GM12878 (cell line): ENCODE data around the gene RSPO4.

ENCODE experiments used
- EP300 ChIP-seq, 2 experiments: fragments of 150-350 bp in 1 of 2; IDR thresholded peaks; 2 replicates each; pipeline ENCODE4 v1.6.1; 2011 to 2012; ENCODE audit warnings: low read depth in 2 of 2, low read length in 2 of 2, borderline replicate concordance in 1 of 2, improper control_type of control experiment in 1 of 2, inconsistent platforms in 1 of 2; ENCODE audit not compliant: control insufficient read depth in 1 of 2
- EZH2 ChIP-seq: IDR thresholded peaks from 2 replicates; pipeline ENCODE4 v1.6.1; 2012; ENCODE audit warnings: low read depth, mild to moderate bottlenecking, control low read depth, inconsistent platforms, low read length, borderline replicate concordance; ENCODE audit not compliant: control insufficient read depth
- JUND ChIP-seq: IDR thresholded peaks from 2 replicates; pipeline ENCODE4 v1.6.1; 2012; ENCODE audit warnings: low read depth, mild to moderate bottlenecking, low read length, improper control_type of control experiment, moderate library complexity
- KDM1A ChIP-seq: fragments of 200-600 bp; sonication (generic); IDR thresholded peaks from 2 replicates; pipeline ENCODE4 v1.6.1; 2016; ENCODE audit warnings: borderline replicate concordance
- NFYB ChIP-seq: IDR thresholded peaks from 2 replicates; pipeline ENCODE4 v1.6.1; 2011; ENCODE audit warnings: low read depth, mild to moderate bottlenecking, low read length, improper control_type of control experiment, moderate library complexity; ENCODE audit not compliant: insufficient read depth
- POLR2A ChIP-seq: IDR thresholded peaks from 2 replicates; pipeline ENCODE4 v1.6.1; 2011; ENCODE audit warnings: low read depth, mild to moderate bottlenecking, low read length
- POLR2AphosphoS5 ChIP-seq: IDR thresholded peaks from 2 replicates; pipeline ENCODE4 v1.6.1; 2011; ENCODE audit warnings: mild to moderate bottlenecking, low read length, inconsistent platforms
- SREBF2 ChIP-seq: IDR thresholded peaks from 2 replicates; pipeline ENCODE4 v1.6.1; 2012; ENCODE audit warnings: mild to moderate bottlenecking, low read length
- TF ChIP-seq, protein P1 (sequence below), 3 experiments: IDR thresholded peaks in 2 of 3; conservative IDR thresholded peaks in 1 of 3; 2 replicates each; pipeline ENCODE4 v1.5.1; 2011; ENCODE audit warnings: low read depth in 3 of 3, low read length in 3 of 3, mild to moderate bottlenecking in 3 of 3, control low read depth in 2 of 3, moderate library complexity in 2 of 3, inconsistent platforms in 1 of 3, mixed read lengths in 1 of 3; ENCODE audit not compliant: control insufficient read depth in 2 of 3, insufficient read depth in 1 of 3; ENCODE audit errors: extremely low read depth in 1 of 3

DNA sequence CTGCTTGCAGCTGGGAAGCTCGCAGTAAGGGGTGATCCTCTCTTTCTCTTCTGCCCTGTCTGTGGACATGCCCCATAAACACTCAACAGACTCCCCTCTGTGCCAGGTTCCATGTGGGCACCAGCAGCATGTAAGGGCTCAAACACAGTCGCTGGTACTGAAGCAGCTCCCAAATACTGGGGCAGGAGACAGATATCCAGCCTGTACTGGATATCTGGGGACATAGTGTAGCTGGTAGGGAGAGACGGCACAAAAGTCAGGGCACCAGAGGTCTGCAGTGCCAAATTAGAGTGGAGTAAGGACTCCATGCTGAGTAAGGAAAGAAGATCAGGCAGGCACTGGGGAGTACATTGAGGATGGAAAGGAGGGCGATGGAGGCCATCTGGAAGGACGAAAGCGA, 48.3 kb upstream of the RSPO4 start:
- TF ChIP-seq EZH2 (no peak), KDM1A (no peak), NFYB (no peak), SREBF2 (no peak), JUND (no peak), POLR2AphosphoS5 (no peak), POLR2A (no peak), EP300 (IDR thresholded peaks at IDR 0.05; ENCODE audit: borderline replicate concordance in 1 of 2, control insufficient read depth in 1 of 2, low read depth in 2 of 2, low read length in 2 of 2) (no peak)
- TF ChIP-seq, protein P1, sequence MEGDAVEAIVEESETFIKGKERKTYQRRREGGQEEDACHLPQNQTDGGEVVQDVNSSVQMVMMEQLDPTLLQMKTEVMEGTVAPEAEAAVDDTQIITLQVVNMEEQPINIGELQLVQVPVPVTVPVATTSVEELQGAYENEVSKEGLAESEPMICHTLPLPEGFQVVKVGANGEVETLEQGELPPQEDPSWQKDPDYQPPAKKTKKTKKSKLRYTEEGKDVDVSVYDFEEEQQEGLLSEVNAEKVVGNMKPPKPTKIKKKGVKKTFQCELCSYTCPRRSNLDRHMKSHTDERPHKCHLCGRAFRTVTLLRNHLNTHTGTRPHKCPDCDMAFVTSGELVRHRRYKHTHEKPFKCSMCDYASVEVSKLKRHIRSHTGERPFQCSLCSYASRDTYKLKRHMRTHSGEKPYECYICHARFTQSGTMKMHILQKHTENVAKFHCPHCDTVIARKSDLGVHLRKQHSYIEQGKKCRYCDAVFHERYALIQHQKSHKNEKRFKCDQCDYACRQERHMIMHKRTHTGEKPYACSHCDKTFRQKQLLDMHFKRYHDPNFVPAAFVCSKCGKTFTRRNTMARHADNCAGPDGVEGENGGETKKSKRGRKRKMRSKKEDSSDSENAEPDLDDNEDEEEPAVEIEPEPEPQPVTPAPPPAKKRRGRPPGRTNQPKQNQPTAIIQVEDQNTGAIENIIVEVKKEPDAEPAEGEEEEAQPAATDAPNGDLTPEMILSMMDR (IDR thresholded peaks at IDR 0.05 in 2 of 3, conservative IDR thresholded peaks at IDR 0.05 in 1 of 3; ENCODE audit: control insufficient read depth in 2 of 3, extremely low read depth in 1 of 3, insufficient read depth in 1 of 3, low read depth in 3 of 3, low read length in 3 of 3) = no peak
